Trophoblast cell (in vitro differentiated cells and primary cell): ENCODE results near the gene PCDHB13.
"Not testable (repeated sequence)": the region's sequence is repeated elsewhere in the genome, so short reads cannot be mapped to it uniquely, and the experiment has no call there.

Experiments
- DNase-seq, 2 donors: peaks; one replicate each; pipeline ENCODE4 v3.0.0-alpha.2; 2016
- H2AFZ ChIP-seq: 2 replicates; pipeline ENCODE4 v1.6.1; 2013; ENCODE audit warnings: low read length, moderate library complexity, mild to moderate bottlenecking; ENCODE audit not compliant: insufficient read depth, poor library complexity
- H2AK5ac ChIP-seq: 2 replicates; pipeline ENCODE4 v1.6.1; 2013; ENCODE audit warnings: mild to moderate bottlenecking, low read length
- H2BK120ac ChIP-seq: 2 replicates; pipeline ENCODE4 v1.6.1; 2013; ENCODE audit warnings: low read length, mild to moderate bottlenecking, moderate library complexity; ENCODE audit not compliant: insufficient read depth, poor library complexity
- H2BK12ac ChIP-seq: 2 replicates; pipeline ENCODE4 v1.6.1; 2013; ENCODE audit warnings: mild to moderate bottlenecking, low read length, moderate library complexity
- H2BK5ac ChIP-seq: 2 replicates; pipeline ENCODE4 v1.6.1; 2013; ENCODE audit warnings: low read length, low read depth, moderate library complexity, mild to moderate bottlenecking; ENCODE audit not compliant: poor library complexity
- H3K14ac ChIP-seq: 2 replicates; pipeline ENCODE4 v1.6.1; 2013; ENCODE audit warnings: mild to moderate bottlenecking, low read length
- H3K18ac ChIP-seq: 2 replicates; pipeline ENCODE4 v1.6.1; 2013; ENCODE audit warnings: mild to moderate bottlenecking, low read length
- H3K23ac ChIP-seq: 2 replicates; pipeline ENCODE4 v1.6.1; 2013; ENCODE audit warnings: low read length
- H3K27ac ChIP-seq: 2 replicates; pipeline ENCODE4 v1.5.1; 2013; ENCODE audit warnings: low read depth, mild to moderate bottlenecking, inconsistent platforms, low read length, moderate library complexity
- H3K27me3 ChIP-seq: 2 replicates; pipeline ENCODE4 v1.6.1; 2013; ENCODE audit warnings: inconsistent platforms, mild to moderate bottlenecking, low read length, moderate library complexity; ENCODE audit not compliant: insufficient read depth
- H3K36me3 ChIP-seq, 2 experiments: 1 replicate in 1 of 2; 2 replicates in 1 of 2; pipeline ENCODE4 v1.6.1; 2013; ENCODE audit warnings: low read length in 2 of 2, mild to moderate bottlenecking in 2 of 2, moderate library complexity in 1 of 2; ENCODE audit not compliant: insufficient read depth in 2 of 2, control insufficient read depth in 1 of 2
- H3K4ac ChIP-seq: 2 replicates; pipeline ENCODE4 v1.6.1; 2013; ENCODE audit warnings: low read depth, mild to moderate bottlenecking, low read length, moderate library complexity
- H3K4me1 ChIP-seq, 2 experiments: 1 replicate in 1 of 2; 2 replicates in 1 of 2; pipeline ENCODE4 v1.6.1; 2013; ENCODE audit warnings: low read length in 2 of 2, mild to moderate bottlenecking in 2 of 2, moderate library complexity in 1 of 2; ENCODE audit not compliant: insufficient read depth in 2 of 2, control insufficient read depth in 1 of 2
- H3K4me2 ChIP-seq: 2 replicates; pipeline ENCODE4 v1.6.1; 2013; ENCODE audit warnings: inconsistent platforms, mild to moderate bottlenecking, low read length, moderate library complexity
- H3K4me3 ChIP-seq: 2 replicates; pipeline ENCODE4 v1.5.1; 2013; ENCODE audit warnings: mild to moderate bottlenecking, low read depth, low read length, inconsistent platforms
- H3K79me1 ChIP-seq: one replicate; pipeline ENCODE4 v1.6.1; 2013; ENCODE audit warnings: low read length
- H3K79me2 ChIP-seq: 2 replicates; pipeline ENCODE4 v1.6.1; 2013; ENCODE audit warnings: low read length, mild to moderate bottlenecking; ENCODE audit not compliant: control insufficient read depth, insufficient read depth, poor library complexity
- H3K9ac ChIP-seq: 2 replicates; pipeline ENCODE4 v1.6.1; 2013; ENCODE audit warnings: mild to moderate bottlenecking, low read length
- H3K9me3 ChIP-seq: 2 replicates; pipeline ENCODE4 v1.6.1; 2013; ENCODE audit warnings: low read depth, mild to moderate bottlenecking, control low read depth, inconsistent platforms, low read length; ENCODE audit not compliant: insufficient read depth
- H4K12ac ChIP-seq: 2 replicates; pipeline ENCODE4 v1.6.1; 2013; ENCODE audit warnings: low read depth, mild to moderate bottlenecking, low read length, moderate library complexity
- H4K8ac ChIP-seq: 2 replicates; pipeline ENCODE4 v1.6.1; 2013; ENCODE audit warnings: low read depth, mild to moderate bottlenecking, low read length, moderate library complexity
- H4K91ac ChIP-seq: one replicate; pipeline ENCODE4 v1.6.1; 2013; ENCODE audit warnings: low read depth, mild to moderate bottlenecking, low read length, moderate library complexity
- WGBS: extraction: QIAGEN DNeasy Blood & Tissue Kit; methylation state at CpG from one replicate; pipeline ENCODE4 v1.1.7; 2013; ENCODE audit warnings: missing lambda C conversion rate; ENCODE audit not compliant: insufficient read length, insufficient coverage; ENCODE audit errors: extremely low coverage; 5-methylcytosine and 5-hydroxymethylcytosine counted together

Gene PCDHB13

GRCh38 chr5:141177577-141178191 is 36.0 kb upstream of the PCDHB13 start, which contains the start of gene PCDHB8:
TSS of gene PCDHB8 (plus strand) at chr5:141177790. CDS start at chr5:141178035, 245 bp downstream.
- not testable (repeated sequence) for H3K4ac ChIP-seq, H2AK5ac ChIP-seq, H3K27ac ChIP-seq, H4K12ac ChIP-seq, DNase-seq, H3K36me3 ChIP-seq, H4K8ac ChIP-seq, H3K27me3 ChIP-seq, H3K9ac ChIP-seq, H3K18ac ChIP-seq, H2BK12ac ChIP-seq, H3K14ac ChIP-seq, H3K4me3 ChIP-seq, H2BK120ac ChIP-seq, H3K23ac ChIP-seq, H3K79me2 ChIP-seq, H3K9me3 ChIP-seq, H3K4me1 ChIP-seq, H4K91ac ChIP-seq, H2AFZ ChIP-seq, H3K79me1 ChIP-seq, H3K4me2 ChIP-seq, H2BK5ac ChIP-seq
- WGBS: no CpG with 5 or more reads among the region's 18 CpGs

DNA sequence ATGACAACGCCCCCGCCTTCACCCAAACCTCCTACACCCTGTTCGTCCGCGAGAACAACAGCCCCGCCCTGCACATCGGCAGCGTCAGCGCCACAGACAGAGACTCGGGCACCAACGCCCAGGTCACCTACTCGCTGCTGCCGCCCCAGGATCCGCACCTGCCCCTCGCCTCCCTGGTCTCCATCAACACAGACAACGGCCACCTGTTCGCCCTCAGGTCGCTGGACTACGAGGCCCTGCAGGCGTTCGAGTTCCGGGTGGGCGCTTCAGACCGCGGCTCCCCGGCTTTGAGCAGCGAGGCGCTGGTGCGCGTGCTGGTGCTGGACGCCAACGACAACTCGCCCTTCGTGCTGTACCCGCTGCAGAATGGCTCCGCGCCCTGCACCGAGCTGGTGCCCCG is 34.3 kb upstream of the PCDHB13 start:
- H2AK5ac ChIP-seq, H3K14ac ChIP-seq, H3K4ac ChIP-seq, H3K4me3 ChIP-seq, H4K12ac ChIP-seq, H2BK5ac ChIP-seq, H3K9ac ChIP-seq, DNase-seq, H3K23ac ChIP-seq, H3K36me3 ChIP-seq, H4K91ac ChIP-seq, H2BK12ac ChIP-seq, H2BK120ac ChIP-seq, H2AFZ ChIP-seq, H3K27me3 ChIP-seq, H3K79me1 ChIP-seq, H3K79me2 ChIP-seq, H3K4me2 ChIP-seq, H3K4me1 ChIP-seq, H3K18ac ChIP-seq, H3K27ac ChIP-seq, H4K8ac ChIP-seq, H3K9me3 ChIP-seq: not testable (repeated sequence)
- no CpG with 5 or more reads among the region's 39 CpGs for WGBS

- H3K27ac ChIP-seq, H2BK120ac ChIP-seq, H4K8ac ChIP-seq, H3K18ac ChIP-seq, H2AFZ ChIP-seq, H3K79me2 ChIP-seq, H3K4me3 ChIP-seq, H4K12ac ChIP-seq, H3K4ac ChIP-seq, H3K79me1 ChIP-seq, H3K14ac ChIP-seq, H3K27me3 ChIP-seq, H3K23ac ChIP-seq, H3K9ac ChIP-seq, H4K91ac ChIP-seq, H3K9me3 ChIP-seq, H2BK12ac ChIP-seq, H3K36me3 ChIP-seq, DNase-seq, H2BK5ac ChIP-seq, H3K4me1 ChIP-seq, H2AK5ac ChIP-seq, H3K4me2 ChIP-seq: not testable (repeated sequence)
- WGBS: no CpG with 5 or more reads among the region's 32 CpGs
Measured at GRCh38 chr5:141179876-141180275, 33.8 kb upstream of the PCDHB13 start.

DNA sequence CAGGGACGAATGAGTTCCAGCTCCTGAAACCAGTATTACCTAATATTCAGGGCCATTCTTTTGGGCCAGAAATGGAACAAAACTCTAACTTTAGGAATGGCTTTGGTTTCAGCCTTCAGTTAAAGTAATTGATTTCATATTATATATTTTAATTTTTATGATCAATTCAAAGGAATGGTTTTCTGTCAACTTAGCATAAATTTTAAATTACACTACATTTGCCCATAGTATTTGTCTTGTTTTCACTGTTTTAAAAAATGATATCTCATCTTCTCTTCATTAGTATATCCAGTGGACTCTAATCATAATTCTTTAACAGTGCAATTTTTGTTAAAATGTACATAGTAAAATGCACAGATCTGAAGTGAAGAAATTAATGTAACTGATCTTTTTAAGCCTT is 33.4 kb upstream of the PCDHB13 start:
- Histone ChIP-seq H4K12ac (no peak overlapping the region), H2BK12ac (no peak overlapping the region), H2BK5ac (no peak overlapping the region), H3K23ac (no peak overlapping the region), H4K8ac (no peak overlapping the region), H3K36me3 (no peaks in the 10 kb centered on the region), H2AFZ (no peak overlapping the region), H3K4me1 (no peaks in the 10 kb centered on the region), H3K9ac (no peak overlapping the region), H3K14ac (no peak overlapping the region), H4K91ac (no peak overlapping the region), H3K79me1 (no peaks in the 10 kb centered on the region), H3K79me2 (no peaks in the 10 kb centered on the region), H3K4me3 (no peak overlapping the region), H3K27ac (no peak overlapping the region), H2AK5ac (no peak overlapping the region), H2BK120ac (no peak overlapping the region), H3K4me2 (no peak overlapping the region), H3K4ac (no peak overlapping the region), H3K18ac (no peak overlapping the region), H3K9me3 (peaks cover 2% of the 10 kb centered on the region), H3K27me3 (no peaks in the 10 kb centered on the region)
- no CpG with 5 or more reads among the region's 1 CpG for WGBS
- DNase-seq: no peak
